Subcutaneous abdominal adipose tissue (tissue), 5 donors: ENCODE measurements around the gene SYT1.

Experiments used
- H3K27ac ChIP-seq: one replicate; pipeline ENCODE4 v1.7.0; 2013; ENCODE audit warnings: low read depth, mild to moderate bottlenecking, inconsistent platforms, low read length, moderate library complexity
- H3K27me3 ChIP-seq, 5 donors: one replicate each; pipeline ENCODE4 v1.7.0; 2013; ENCODE audit warnings: low read length in 5 of 5, inconsistent platforms in 1 of 5; ENCODE audit not compliant: control insufficient read depth in 5 of 5, insufficient read depth in 4 of 5
- H3K36me3 ChIP-seq, 5 donors: one replicate each; pipeline ENCODE4 v1.7.0; 2013; ENCODE audit warnings: low read length in 5 of 5; ENCODE audit not compliant: control insufficient read depth in 5 of 5, insufficient read depth in 5 of 5
- H3K4me1 ChIP-seq, 5 donors: one replicate each; pipeline ENCODE4 v1.7.0; 2013; ENCODE audit warnings: low read length in 5 of 5, mild to moderate bottlenecking in 3 of 5, moderate library complexity in 1 of 5; ENCODE audit not compliant: control insufficient read depth in 5 of 5, insufficient read depth in 5 of 5
- H3K4me3 ChIP-seq, 5 donors: one replicate each; pipeline ENCODE4 v1.7.0; 2013; ENCODE audit warnings: low read length in 5 of 5, low read depth in 1 of 5
- H3K9ac ChIP-seq, 5 donors: one replicate each; pipeline ENCODE4 v1.7.0; 2013; ENCODE audit warnings: low read length in 5 of 5, mild to moderate bottlenecking in 4 of 5, moderate library complexity in 3 of 5
- H3K9me3 ChIP-seq, 5 donors: one replicate each; pipeline ENCODE4 v1.7.0; 2013; ENCODE audit warnings: low read length in 5 of 5; ENCODE audit not compliant: control insufficient read depth in 5 of 5
- donor health status: healthy.
- donor health status: healthy.
- donor health status: healthy.
- donor health status: healthy.
- donor health status: healthy.

Gene SYT1

DNA sequence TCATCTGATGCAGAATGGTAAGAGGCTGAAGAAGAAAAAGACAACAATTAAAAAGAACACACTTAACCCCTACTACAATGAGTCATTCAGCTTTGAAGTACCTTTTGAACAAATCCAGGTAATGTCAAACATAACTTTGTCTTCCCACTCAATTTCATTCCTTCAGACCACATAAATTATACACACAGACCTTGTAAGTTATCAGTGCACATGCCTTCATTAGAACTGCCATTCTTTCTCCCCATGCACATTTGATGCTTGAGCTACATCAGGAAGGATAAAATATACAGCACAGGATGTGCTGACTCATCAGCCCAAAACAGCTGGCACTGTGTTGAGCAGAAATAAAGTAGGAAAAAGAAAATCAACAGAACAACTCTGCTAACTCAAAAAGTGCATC, 579.5 kb downstream of the SYT1 start:
- H3K9me3 ChIP-seq: no peaks in the 10 kb centered on the region
- H3K27ac ChIP-seq: no peak overlapping the region
- H3K4me3 ChIP-seq: no peak overlapping the region
- no peaks in the 10 kb centered on the region for H3K36me3 ChIP-seq
- no peak overlapping the region for H3K9ac ChIP-seq
- no peaks in the 10 kb centered on the region for H3K27me3 ChIP-seq
- H3K4me1 ChIP-seq: no peaks in the 10 kb centered on the region

- Histone ChIP-seq H3K9me3 (no peaks in the 10 kb centered on the region), H3K36me3 (no peaks in the 10 kb centered on the region), H3K27me3 (no peaks in the 10 kb centered on the region), H3K4me1 (peaks cover 0 to 10% (median 0%) of the 10 kb centered on the region in 5 donors), H3K27ac (no peak overlapping the region), H3K4me3 (no peak overlapping the region), H3K9ac (no peak overlapping the region)
Measured at GRCh38 chr12:79448816-79449215, 584.2 kb downstream of the SYT1 start.

- H3K4me1 ChIP-seq: peaks cover 0 to 17% (median 0%) of the 10 kb centered on the region in 5 donors
- no peaks in the 10 kb centered on the region for H3K27me3 ChIP-seq
- no peaks in the 10 kb centered on the region for H3K36me3 ChIP-seq
- peak overlapping the region; percentile 21 for H3K27ac ChIP-seq
- no peak overlapping the region for H3K9ac ChIP-seq
- no peak overlapping the region for H3K4me3 ChIP-seq
- H3K9me3 ChIP-seq: no peaks in the 10 kb centered on the region
Measured at GRCh38 chr12:79451365-79451764, 586.8 kb downstream of the SYT1 start.

GRCh38 chr12:79451978-79452377, 587.4 kb downstream of the SYT1 start:
- Histone ChIP-seq H3K9me3 (no peaks in the 10 kb centered on the region), H3K4me3 (peak overlapping the region in 1 of 5 donors; percentile 4), H3K27ac (peak overlapping the region; percentile 21), H3K9ac (no peak overlapping the region), H3K36me3 (no peaks in the 10 kb centered on the region), H3K27me3 (no peaks in the 10 kb centered on the region), H3K4me1 (peaks cover 0 to 17% (median 0%) of the 10 kb centered on the region in 5 donors)

- Histone ChIP-seq H3K9me3 (no peaks in the 10 kb centered on the region), H3K9ac (no peak overlapping the region), H3K27ac (no peak overlapping the region), H3K4me1 (peaks cover 0 to 17% (median 0%) of the 10 kb centered on the region in 5 donors), H3K4me3 (no peak overlapping the region), H3K36me3 (no peaks in the 10 kb centered on the region), H3K27me3 (no peaks in the 10 kb centered on the region)
Measured at GRCh38 chr12:79452906-79453305, 588.3 kb downstream of the SYT1 start.

GRCh38 chr12:79453820-79454219, 589.2 kb downstream of the SYT1 start:
- Histone ChIP-seq H3K36me3 (no peaks in the 10 kb centered on the region), H3K4me1 (peaks cover 0 to 17% (median 0%) of the 10 kb centered on the region in 5 donors), H3K9me3 (no peaks in the 10 kb centered on the region), H3K9ac (no peak overlapping the region), H3K27me3 (no peaks in the 10 kb centered on the region), H3K4me3 (no peak overlapping the region), H3K27ac (no peak overlapping the region)

GRCh38 chr12:79454338-79454843, 589.8 kb downstream of the SYT1 start:
- no peaks in the 10 kb centered on the region for H3K36me3 ChIP-seq
- no peaks in the 10 kb centered on the region for H3K9me3 ChIP-seq
- no peak overlapping the region for H3K9ac ChIP-seq
- H3K27me3 ChIP-seq: no peaks in the 10 kb centered on the region
- H3K4me3 ChIP-seq: no peak overlapping the region
- H3K4me1 ChIP-seq: peaks cover 0 to 17% (median 0%) of the 10 kb centered on the region in 5 donors
- H3K27ac ChIP-seq: no peak overlapping the region

DNA sequence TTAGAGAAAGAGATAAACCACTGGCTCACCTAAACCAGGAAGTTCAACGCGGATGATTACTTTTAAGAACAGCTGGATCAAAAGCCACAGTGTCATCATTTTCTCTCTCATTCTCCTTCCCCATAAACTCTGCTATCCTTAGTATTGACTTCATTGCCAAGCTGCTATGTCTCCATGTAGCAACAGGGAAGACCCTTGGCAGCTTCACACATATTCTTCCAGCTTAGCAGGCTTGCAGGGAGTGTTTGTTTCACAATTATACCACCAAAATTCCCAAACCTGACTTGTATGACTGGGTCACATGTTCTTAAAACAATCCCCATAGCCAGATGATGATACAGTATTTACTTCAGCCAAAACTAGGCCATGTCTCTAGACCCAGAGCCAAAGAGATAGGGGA, 590.7 kb downstream of the SYT1 start:
- Histone ChIP-seq H3K9ac (no peak overlapping the region), H3K27me3 (no peaks in the 10 kb centered on the region), H3K9me3 (no peaks in the 10 kb centered on the region), H3K4me1 (peaks cover 0 to 17% (median 0%) of the 10 kb centered on the region in 5 donors), H3K36me3 (no peaks in the 10 kb centered on the region), H3K27ac (no peak overlapping the region), H3K4me3 (no peak overlapping the region)

DNA sequence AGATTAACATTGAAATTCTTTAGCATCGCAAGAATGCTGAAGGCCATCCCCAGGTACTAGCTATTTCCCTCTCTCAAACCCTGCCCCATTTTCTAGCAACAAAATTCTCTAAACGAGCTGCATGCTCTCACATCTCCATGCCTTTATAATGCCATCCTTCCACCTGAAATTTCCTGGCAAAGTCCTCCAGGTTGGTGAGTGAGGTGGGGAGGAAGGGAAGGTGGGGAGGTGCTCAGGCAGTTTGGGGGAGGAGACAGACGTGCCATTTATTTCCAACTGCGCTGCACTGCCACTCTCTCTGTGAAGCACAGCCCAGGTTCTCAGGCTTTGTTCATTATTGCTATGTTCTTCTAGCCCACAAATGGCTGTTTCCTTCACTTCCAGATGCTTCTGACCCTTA, 617.7 kb downstream of the SYT1 start:
- Histone ChIP-seq H3K9me3 (no peaks in the 10 kb centered on the region), H3K27ac (no peak overlapping the region), H3K27me3 (no peaks in the 10 kb centered on the region), H3K9ac (no peak overlapping the region), H3K4me3 (no peak overlapping the region), H3K36me3 (no peaks in the 10 kb centered on the region), H3K4me1 (no peaks in the 10 kb centered on the region)

DNA sequence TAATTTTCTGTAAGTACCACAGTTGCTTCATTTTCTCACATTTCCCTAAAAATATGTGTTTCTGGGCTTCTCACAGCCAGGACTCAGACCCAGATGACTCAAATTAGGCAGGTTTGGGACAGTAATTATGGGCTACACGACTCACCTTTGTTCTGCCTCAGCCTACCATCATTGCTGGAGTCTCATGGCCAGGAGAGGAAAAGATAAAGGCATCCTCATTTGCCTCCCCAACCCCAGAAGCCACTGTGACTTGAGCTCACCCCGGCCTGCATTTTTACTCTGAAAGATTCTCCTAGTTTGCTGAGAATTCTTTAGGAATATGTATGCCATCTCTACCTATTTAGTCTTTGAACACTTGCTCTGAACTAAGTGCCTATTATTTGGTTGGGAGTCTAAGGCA, 618.3 kb downstream of the SYT1 start:
- H3K9ac ChIP-seq: no peak overlapping the region
- no peaks in the 10 kb centered on the region for H3K36me3 ChIP-seq
- no peaks in the 10 kb centered on the region for H3K9me3 ChIP-seq
- H3K27me3 ChIP-seq: no peaks in the 10 kb centered on the region
- H3K27ac ChIP-seq: no peak overlapping the region
- H3K4me3 ChIP-seq: no peak overlapping the region
- no peaks in the 10 kb centered on the region for H3K4me1 ChIP-seq

GRCh38 chr12:79486154-79486553, 621.6 kb downstream of the SYT1 start:
- Histone ChIP-seq H3K4me1 (no peaks in the 10 kb centered on the region), H3K36me3 (no peaks in the 10 kb centered on the region), H3K9me3 (no peaks in the 10 kb centered on the region), H3K27me3 (no peaks in the 10 kb centered on the region), H3K27ac (no peak overlapping the region), H3K9ac (no peak overlapping the region), H3K4me3 (no peak overlapping the region)
